DND-41 (cell line): Measurements from ENCODE around the gene AHSA1.

Experiments
- ATAC-seq: fragments of 200-7000 bp; cut with Tn5 transposase; 3 replicates; pipeline ENCODE4 v1.9.1; 2021; ENCODE audit warnings: low read depth; ENCODE audit not compliant: insufficient read depth
- DNase-seq: peaks from one replicate; pipeline ENCODE4 v3.0.0-alpha.2; 2020
- H2AFZ ChIP-seq: 2 replicates; pipeline ENCODE4 v1.6.0; 2012; ENCODE audit warnings: low read depth, low read length
- H3K27ac ChIP-seq: 2 replicates; pipeline ENCODE4 v1.5.1; 2012; ENCODE audit warnings: low read length, inconsistent platforms
- H3K27me3 ChIP-seq: fragments of 200-600 bp; sonication (generic); 2 replicates; pipeline ENCODE4 v1.6.0; 2012; ENCODE audit warnings: low read length, mild to moderate bottlenecking, inconsistent platforms; ENCODE audit not compliant: insufficient read depth, poor library complexity
- H3K36me3 ChIP-seq: 2 replicates; pipeline ENCODE4 v1.5.1; 2012; ENCODE audit warnings: low read length, inconsistent platforms; ENCODE audit not compliant: insufficient read depth
- H3K4me1 ChIP-seq: 2 replicates; pipeline ENCODE4 v1.5.1; 2012; ENCODE audit warnings: mild to moderate bottlenecking, low read length; ENCODE audit not compliant: insufficient read depth
- H3K4me2 ChIP-seq: 2 replicates; pipeline ENCODE4 v1.6.0; 2012; ENCODE audit warnings: mild to moderate bottlenecking, moderate library complexity, low read length, inconsistent platforms; ENCODE audit not compliant: insufficient read depth
- H3K4me3 ChIP-seq, 2 experiments: fragments of 200-600 bp in 1 of 2; shearing (Covaris generic) in 1 of 2; 2 replicates each; pipeline ENCODE4 v1.5.1; 2012 to 2016; ENCODE audit warnings: inconsistent platforms in 2 of 2, low read length in 2 of 2, mild to moderate bottlenecking in 2 of 2, low read depth in 1 of 2, moderate library complexity in 1 of 2
- H3K79me2 ChIP-seq: 2 replicates; pipeline ENCODE4 v1.6.0; 2012; ENCODE audit warnings: low read length, inconsistent platforms; ENCODE audit not compliant: insufficient read depth
- H3K9ac ChIP-seq: 2 replicates; pipeline ENCODE4 v1.6.0; 2012; ENCODE audit warnings: low read depth, mild to moderate bottlenecking, inconsistent platforms, low read length, moderate library complexity
- H3K9me3 ChIP-seq: 2 replicates; pipeline ENCODE4 v1.5.1; 2012; ENCODE audit warnings: low read length, moderate library complexity, mild to moderate bottlenecking, inconsistent platforms; ENCODE audit not compliant: insufficient read depth, severe bottlenecking
- H4K20me1 ChIP-seq: 2 replicates; pipeline ENCODE4 v1.6.0; 2012; ENCODE audit warnings: low read length; ENCODE audit not compliant: insufficient read depth
- EZH2 ChIP-seq: IDR thresholded peaks from 3 replicates; pipeline ENCODE4 v1.6.1; 2012; ENCODE audit warnings: borderline replicate concordance, low read depth, mild to moderate bottlenecking, moderate library complexity, low read length, inconsistent platforms; ENCODE audit not compliant: severe bottlenecking
- TF ChIP-seq, protein P1 (sequence below): IDR thresholded peaks from 2 replicates; pipeline ENCODE4 v1.5.1; 2012; ENCODE audit warnings: borderline replicate concordance, low read length, moderate library complexity, mild to moderate bottlenecking; ENCODE audit not compliant: poor library complexity, severe bottlenecking; ENCODE audit errors: extremely low read depth

AHSA1 gene

GRCh38 chr14:77475432-77476115 is 17.7 kb downstream of the AHSA1 start:
- no peak overlapping the region for H3K27ac ChIP-seq
- no peaks in the 10 kb centered on the region for H3K36me3 ChIP-seq
- H3K9me3 ChIP-seq: no peaks in the 10 kb centered on the region
- no peak overlapping the region for H3K4me2 ChIP-seq
- H3K79me2 ChIP-seq: no peaks in the 10 kb centered on the region
- TF ChIP-seq, protein P1, sequence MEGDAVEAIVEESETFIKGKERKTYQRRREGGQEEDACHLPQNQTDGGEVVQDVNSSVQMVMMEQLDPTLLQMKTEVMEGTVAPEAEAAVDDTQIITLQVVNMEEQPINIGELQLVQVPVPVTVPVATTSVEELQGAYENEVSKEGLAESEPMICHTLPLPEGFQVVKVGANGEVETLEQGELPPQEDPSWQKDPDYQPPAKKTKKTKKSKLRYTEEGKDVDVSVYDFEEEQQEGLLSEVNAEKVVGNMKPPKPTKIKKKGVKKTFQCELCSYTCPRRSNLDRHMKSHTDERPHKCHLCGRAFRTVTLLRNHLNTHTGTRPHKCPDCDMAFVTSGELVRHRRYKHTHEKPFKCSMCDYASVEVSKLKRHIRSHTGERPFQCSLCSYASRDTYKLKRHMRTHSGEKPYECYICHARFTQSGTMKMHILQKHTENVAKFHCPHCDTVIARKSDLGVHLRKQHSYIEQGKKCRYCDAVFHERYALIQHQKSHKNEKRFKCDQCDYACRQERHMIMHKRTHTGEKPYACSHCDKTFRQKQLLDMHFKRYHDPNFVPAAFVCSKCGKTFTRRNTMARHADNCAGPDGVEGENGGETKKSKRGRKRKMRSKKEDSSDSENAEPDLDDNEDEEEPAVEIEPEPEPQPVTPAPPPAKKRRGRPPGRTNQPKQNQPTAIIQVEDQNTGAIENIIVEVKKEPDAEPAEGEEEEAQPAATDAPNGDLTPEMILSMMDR: no peak
- no peak for TF ChIP-seq EZH2
- H3K4me3 ChIP-seq: no peak overlapping the region
- no peak for ATAC-seq
- no peak overlapping the region for H2AFZ ChIP-seq
- no peak for DNase-seq
- H3K9ac ChIP-seq: no peak overlapping the region
- H4K20me1 ChIP-seq: no peaks in the 10 kb centered on the region
- no peaks in the 10 kb centered on the region for H3K27me3 ChIP-seq
- no peaks in the 10 kb centered on the region for H3K4me1 ChIP-seq

GRCh38 chr14:77478029-77478428 is 20.1 kb downstream of the AHSA1 start:
- Histone ChIP-seq H3K4me3 (no peak overlapping the region), H3K4me2 (no peak overlapping the region), H3K79me2 (no peaks in the 10 kb centered on the region), H3K9me3 (no peaks in the 10 kb centered on the region), H2AFZ (no peak overlapping the region), H3K9ac (no peak overlapping the region), H3K36me3 (no peaks in the 10 kb centered on the region), H3K27ac (no peak overlapping the region), H3K4me1 (no peaks in the 10 kb centered on the region), H4K20me1 (no peaks in the 10 kb centered on the region), H3K27me3 (no peaks in the 10 kb centered on the region)
- no peak for TF ChIP-seq EZH2
- TF ChIP-seq, protein P1: no peak
- DNase-seq: no peak
- no peak for ATAC-seq

DNA sequence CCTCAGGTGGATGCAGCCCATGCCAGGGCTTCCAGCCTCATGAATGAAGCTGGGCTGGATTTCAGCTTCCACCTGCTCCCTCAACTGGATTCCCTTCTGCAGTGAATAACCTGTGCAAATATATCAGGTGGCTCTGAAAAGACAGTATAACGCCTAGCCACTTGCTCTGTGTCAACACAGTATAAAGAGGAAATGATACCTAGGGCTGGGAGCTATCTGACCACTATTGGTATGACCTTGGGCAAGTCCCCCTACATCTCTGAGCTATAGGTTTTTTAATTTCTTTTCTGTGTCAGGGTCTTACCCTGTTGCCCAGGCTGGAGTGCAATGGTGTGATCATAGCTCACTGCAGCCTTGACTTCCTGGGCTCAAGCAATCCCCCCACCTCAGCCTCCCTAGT is 20.9 kb downstream of the AHSA1 start:
- ATAC-seq: no peak
- Histone ChIP-seq H4K20me1 (no peaks in the 10 kb centered on the region), H3K27me3 (no peaks in the 10 kb centered on the region), H3K9me3 (no peaks in the 10 kb centered on the region), H3K4me3 (no peak overlapping the region), H3K36me3 (no peaks in the 10 kb centered on the region), H2AFZ (no peak overlapping the region), H3K4me2 (no peak overlapping the region), H3K27ac (no peak overlapping the region), H3K9ac (no peak overlapping the region), H3K79me2 (no peaks in the 10 kb centered on the region), H3K4me1 (no peaks in the 10 kb centered on the region)
- DNase-seq: no peak
- no peak for TF ChIP-seq EZH2

DNA sequence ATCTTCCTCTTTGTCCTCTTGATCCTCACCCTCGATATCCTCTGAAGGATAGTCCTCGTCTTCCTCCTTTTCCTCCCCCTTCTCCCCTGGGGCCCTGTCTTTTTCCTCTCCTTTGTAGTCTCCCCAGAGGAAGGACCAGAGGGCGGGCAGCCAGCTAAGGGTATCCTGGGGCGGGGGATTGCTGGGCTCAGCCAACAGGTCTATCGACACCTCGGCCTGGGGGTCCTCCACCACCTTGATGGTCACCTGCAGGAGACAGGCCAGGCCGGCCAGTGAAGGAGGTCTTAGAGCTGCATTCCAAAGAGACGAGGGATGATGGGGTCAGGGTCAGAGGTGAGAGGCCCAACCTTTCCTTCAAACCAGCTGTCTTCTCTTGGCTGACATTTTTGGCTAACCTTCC is 24.5 kb downstream of the AHSA1 start:
- Histone ChIP-seq H3K27me3 (no peaks in the 10 kb centered on the region), H3K9me3 (no peaks in the 10 kb centered on the region), H4K20me1 (no peaks in the 10 kb centered on the region), H3K4me3 (no peak overlapping the region), H3K36me3 (no peaks in the 10 kb centered on the region), H3K4me2 (no peak overlapping the region), H3K9ac (no peak overlapping the region), H3K27ac (no peak overlapping the region), H3K4me1 (no peaks in the 10 kb centered on the region), H3K79me2 (no peaks in the 10 kb centered on the region), H2AFZ (no peak overlapping the region)
- no peak for TF ChIP-seq EZH2
- TF ChIP-seq, protein P1: no peak
- ATAC-seq (no peak), DNase-seq (no peak)
